HepG2 (cell line): Measurements from ENCODE around the gene CLCN1. TPM values are rescaled to one million over a fixed set of nuclear protein-coding genes. Genes with fewer than 3 reads are reported as not detected.
A peak's percentile ranks its signal among the peaks of the same experiment; 100 is the strongest.

Experiments used
- CENPX ChIP-seq: sonication (generic); formaldehyde crosslinking; IDR thresholded peaks from 2 replicates; pipeline ENCODE4 v1.9.0; 2021; ENCODE audit warnings: mild to moderate bottlenecking, missing genetic modification reagents, moderate library complexity
- FOXJ3 ChIP-seq: sonication (generic); formaldehyde crosslinking; IDR thresholded peaks from 2 replicates; pipeline ENCODE4 v1.4.0; 2020; ENCODE audit warnings: missing genetic modification reagents, mild to moderate bottlenecking, borderline replicate concordance
- GATAD1 ChIP-seq: IDR thresholded peaks from 2 replicates; pipeline ENCODE4 v1.6.1; 2016; ENCODE audit warnings: missing genetic modification reagents, missing compliant biosample characterization
- HCFC1 ChIP-seq: fragments of 150-350 bp; IDR thresholded peaks from 2 replicates; pipeline ENCODE4 v1.6.1; 2014; ENCODE audit warnings: low read depth, low read length
- NAIF1 ChIP-seq: sonication (generic); formaldehyde crosslinking; IDR thresholded peaks from 2 replicates; pipeline ENCODE4 v1.5.0; 2020; ENCODE audit warnings: mild to moderate bottlenecking, missing genetic modification reagents, borderline replicate concordance
- PAF1 ChIP-seq: IDR thresholded peaks from 2 replicates; pipeline ENCODE4 v1.6.1; 2016; ENCODE audit warnings: missing genetic modification reagents, missing compliant biosample characterization
- SNAI1 ChIP-seq: sonication (generic); formaldehyde crosslinking; IDR thresholded peaks from 2 replicates; pipeline ENCODE4 v1.5.0; 2020; ENCODE audit warnings: mild to moderate bottlenecking, missing genetic modification reagents, borderline replicate concordance
- SPEN ChIP-seq: sonication (generic); formaldehyde crosslinking; IDR thresholded peaks from 2 replicates; pipeline ENCODE4 v1.5.1; 2020; ENCODE audit warnings: low read depth, mild to moderate bottlenecking, missing genetic modification reagents
- TCF12 ChIP-seq, 2 experiments: fragments of 450-650 bp in 1 of 2; sonication (generic) in 1 of 2; formaldehyde crosslinking in 1 of 2; IDR thresholded peaks; 2 replicates each; pipeline versions ENCODE4 v1.6.1 to v1.8.0; 2017 to 2022; ENCODE audit warnings: antibody characterized with exemption in 1 of 2, mild to moderate bottlenecking in 1 of 2, missing genetic modification reagents in 1 of 2, moderate library complexity in 1 of 2
- ZBTB21 ChIP-seq: sonication (generic); formaldehyde crosslinking; IDR thresholded peaks from 2 replicates; pipeline ENCODE4 v1.4.0; 2020; ENCODE audit warnings: missing genetic modification reagents
- ZFP36L2 ChIP-seq: sonication (generic); formaldehyde crosslinking; IDR thresholded peaks from 2 replicates; pipeline ENCODE4 v1.4.0; 2020; ENCODE audit warnings: missing genetic modification reagents
- ZNF569 ChIP-seq: sonication (generic); formaldehyde crosslinking; IDR thresholded peaks from 2 replicates; pipeline ENCODE4 v1.5.0; 2020; ENCODE audit warnings: mild to moderate bottlenecking, missing genetic modification reagents, moderate library complexity, borderline replicate concordance
- ZNF619 ChIP-seq: sonication (generic); formaldehyde crosslinking; IDR thresholded peaks from 2 replicates; pipeline ENCODE4 v1.4.0; 2020; ENCODE audit warnings: mild to moderate bottlenecking, missing genetic modification reagents
- ZNF83 ChIP-seq: sonication (generic); formaldehyde crosslinking; IDR thresholded peaks from 2 replicates; pipeline ENCODE4 v1.4.0; 2020; ENCODE audit warnings: missing genetic modification reagents, mild to moderate bottlenecking, borderline replicate concordance
- polyA plus RNA-seq, 8 experiments: library from polyadenylated mRNA; depleted of rRNA in 3 of 8; stranded (reverse) in 7 of 8; unstranded in 1 of 8; fragments of >200 nt; fragmentation: Illumina TruSeq in 4 of 8; extraction: Trizol in 4 of 8; gene quantifications; 2 replicates each; pipeline versions ENCODE4 v1.2.1 to v1.2.3, GENCODE V29; 2011 to 2016; ENCODE audit warnings: low read depth in 4 of 8, missing spikeins in 1 of 8, mixed read lengths in 1 of 8; ENCODE audit not compliant: insufficient read depth in 1 of 8
- total RNA-seq, 5 experiments: library from RNA; depleted of rRNA; stranded (reverse); fragments of >200 nt; fragmentation: Illumina TruSeq; extraction: Trizol; gene quantifications; 2 replicates each; pipeline ENCODE4 v1.2.3, GENCODE V29; 2016; ENCODE audit warnings: low read depth in 1 of 5
- TF ChIP-seq, protein P1 (sequence below): sonication (generic); formaldehyde crosslinking; IDR thresholded peaks from 2 replicates; pipeline ENCODE4 v1.4.0; 2020; ENCODE audit warnings: low read depth, missing genetic modification reagents
- TF ChIP-seq, protein P2 (sequence below): sonication (generic); formaldehyde crosslinking; IDR thresholded peaks from 2 replicates; pipeline ENCODE4 v1.4.0; 2020; ENCODE audit warnings: missing genetic modification reagents, borderline replicate concordance
- TF ChIP-seq, protein P3 (sequence below): sonication (generic); formaldehyde crosslinking; IDR thresholded peaks from 2 replicates; pipeline ENCODE4 v1.4.0; 2020; ENCODE audit warnings: mild to moderate bottlenecking, missing genetic modification reagents
- TF ChIP-seq, protein P4 (sequence below): sonication (generic); formaldehyde crosslinking; IDR thresholded peaks from 2 replicates; pipeline ENCODE4 v1.9.0; 2022; ENCODE audit warnings: low read depth, missing genetic modification reagents

The CLCN1 gene
- total and polyA plus RNA-seq, 2 of the 13 experiments (the other 11 are each of a cell fraction or from before 2014, with no cell fraction given): 0.01 TPM; not detected in 1

DNA sequence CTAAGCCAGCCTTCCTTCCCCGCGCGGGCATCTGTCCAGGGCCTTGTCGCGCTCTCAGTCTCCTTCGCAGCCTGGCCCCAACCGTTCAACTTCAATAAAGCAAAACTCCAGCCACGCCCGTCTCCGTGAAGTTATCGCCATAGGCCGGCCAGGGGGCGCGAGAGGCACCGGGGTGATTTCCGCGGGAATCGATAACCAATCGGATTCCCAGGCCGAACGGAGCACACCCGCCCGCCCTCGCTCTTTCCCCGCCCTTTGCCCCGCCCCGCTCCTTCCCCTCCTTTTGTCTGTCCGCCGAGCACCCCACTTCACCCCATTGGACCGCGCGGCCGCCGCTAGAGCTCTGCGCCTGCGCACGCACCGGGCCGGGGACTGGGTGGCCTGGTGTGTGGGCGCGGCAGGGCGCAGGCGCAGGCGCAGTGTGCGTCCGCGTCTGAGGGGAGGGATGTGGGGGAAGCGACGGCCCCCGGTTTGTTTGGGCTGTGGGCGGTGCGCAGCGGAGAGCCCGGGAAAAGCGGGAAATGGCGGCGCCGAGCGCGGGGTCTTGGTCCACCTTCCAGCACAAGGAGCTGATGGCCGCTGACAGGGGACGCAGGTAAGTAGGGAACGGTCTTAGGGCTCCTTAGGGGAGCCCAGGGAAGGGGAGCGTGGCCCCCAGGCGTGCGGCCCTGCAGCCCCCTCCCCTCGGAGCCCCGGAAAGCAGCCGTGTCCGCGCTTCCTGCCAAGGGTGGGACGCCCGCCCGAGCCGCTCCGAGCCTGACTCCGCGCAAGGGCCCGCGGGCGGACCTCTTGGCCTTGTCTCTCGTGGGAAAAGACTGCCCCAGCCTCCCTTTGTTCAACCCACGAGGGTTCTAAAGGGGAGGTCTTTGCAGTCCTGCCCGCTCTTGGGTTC is 27.7 kb upstream of the CLCN1 start, which contains the start of gene CASP2 (continued):
- TF ChIP-seq, protein P1, sequence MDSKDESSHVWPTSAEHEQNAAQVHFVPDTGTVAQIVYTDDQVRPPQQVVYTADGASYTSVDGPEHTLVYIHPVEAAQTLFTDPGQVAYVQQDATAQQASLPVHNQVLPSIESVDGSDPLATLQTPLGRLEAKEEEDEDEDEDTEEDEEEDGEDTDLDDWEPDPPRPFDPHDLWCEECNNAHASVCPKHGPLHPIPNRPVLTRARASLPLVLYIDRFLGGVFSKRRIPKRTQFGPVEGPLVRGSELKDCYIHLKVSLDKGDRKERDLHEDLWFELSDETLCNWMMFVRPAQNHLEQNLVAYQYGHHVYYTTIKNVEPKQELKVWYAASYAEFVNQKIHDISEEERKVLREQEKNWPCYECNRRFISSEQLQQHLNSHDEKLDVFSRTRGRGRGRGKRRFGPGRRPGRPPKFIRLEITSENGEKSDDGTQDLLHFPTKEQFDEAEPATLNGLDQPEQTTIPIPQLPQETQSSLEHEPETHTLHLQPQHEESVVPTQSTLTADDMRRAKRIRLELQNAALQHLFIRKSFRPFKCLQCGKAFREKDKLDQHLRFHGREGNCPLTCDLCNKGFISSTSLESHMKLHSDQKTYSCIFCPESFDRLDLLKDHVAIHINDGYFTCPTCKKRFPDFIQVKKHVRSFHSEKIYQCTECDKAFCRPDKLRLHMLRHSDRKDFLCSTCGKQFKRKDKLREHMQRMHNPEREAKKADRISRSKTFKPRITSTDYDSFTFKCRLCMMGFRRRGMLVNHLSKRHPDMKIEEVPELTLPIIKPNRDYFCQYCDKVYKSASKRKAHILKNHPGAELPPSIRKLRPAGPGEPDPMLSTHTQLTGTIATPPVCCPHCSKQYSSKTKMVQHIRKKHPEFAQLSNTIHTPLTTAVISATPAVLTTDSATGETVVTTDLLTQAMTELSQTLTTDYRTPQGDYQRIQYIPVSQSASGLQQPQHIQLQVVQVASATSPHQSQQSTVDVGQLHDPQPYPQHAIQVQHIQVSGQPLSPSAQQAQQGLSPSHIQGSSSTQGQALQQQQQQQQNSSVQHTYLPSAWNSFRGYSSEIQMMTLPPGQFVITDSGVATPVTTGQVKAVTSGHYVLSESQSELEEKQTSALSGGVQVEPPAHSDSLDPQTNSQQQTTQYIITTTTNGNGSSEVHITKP (CRISPR knock-in tag): no peak
- TF ChIP-seq ZBTB21 (CRISPR knock-in tag) (no peak; the same call in 1 of the 2 replicates), ZFP36L2 (no peak), PAF1 (CRISPR knock-in tag) (no peak), SPEN (peak; percentile 77), CENPX (no peak), ZNF83 (CRISPR knock-in tag) (no peak), FOXJ3 (CRISPR knock-in tag) (no peak), GATAD1 (CRISPR knock-in tag) (peak; percentile 77), ZNF569 (no peak), HCFC1 (no peak; the same call in 1 of the 2 replicates), SNAI1 (CRISPR knock-in tag) (peak; percentile 88; the same call in 1 of the 2 replicates), TCF12 (IDR thresholded peaks at IDR 0.05) (no peak), TCF12 (CRISPR knock-in tag; IDR thresholded peaks at IDR 0.05) (0 out of 2 replicates have a peak, but pooled peaks have one; percentile 63), NAIF1 (no peak), ZNF619 (CRISPR knock-in tag) (peak; percentile 78; the same call in 1 of the 2 replicates)
- TF ChIP-seq, protein P2, sequence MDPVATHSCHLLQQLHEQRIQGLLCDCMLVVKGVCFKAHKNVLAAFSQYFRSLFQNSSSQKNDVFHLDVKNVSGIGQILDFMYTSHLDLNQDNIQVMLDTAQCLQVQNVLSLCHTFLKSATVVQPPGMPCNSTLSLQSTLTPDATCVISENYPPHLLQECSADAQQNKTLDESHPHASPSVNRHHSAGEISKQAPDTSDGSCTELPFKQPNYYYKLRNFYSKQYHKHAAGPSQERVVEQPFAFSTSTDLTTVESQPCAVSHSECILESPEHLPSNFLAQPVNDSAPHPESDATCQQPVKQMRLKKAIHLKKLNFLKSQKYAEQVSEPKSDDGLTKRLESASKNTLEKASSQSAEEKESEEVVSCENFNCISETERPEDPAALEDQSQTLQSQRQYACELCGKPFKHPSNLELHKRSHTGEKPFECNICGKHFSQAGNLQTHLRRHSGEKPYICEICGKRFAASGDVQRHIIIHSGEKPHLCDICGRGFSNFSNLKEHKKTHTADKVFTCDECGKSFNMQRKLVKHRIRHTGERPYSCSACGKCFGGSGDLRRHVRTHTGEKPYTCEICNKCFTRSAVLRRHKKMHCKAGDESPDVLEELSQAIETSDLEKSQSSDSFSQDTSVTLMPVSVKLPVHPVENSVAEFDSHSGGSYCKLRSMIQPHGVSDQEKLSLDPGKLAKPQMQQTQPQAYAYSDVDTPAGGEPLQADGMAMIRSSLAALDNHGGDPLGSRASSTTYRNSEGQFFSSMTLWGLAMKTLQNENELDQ (CRISPR knock-in tag): no peak
- TF ChIP-seq, protein P3, sequence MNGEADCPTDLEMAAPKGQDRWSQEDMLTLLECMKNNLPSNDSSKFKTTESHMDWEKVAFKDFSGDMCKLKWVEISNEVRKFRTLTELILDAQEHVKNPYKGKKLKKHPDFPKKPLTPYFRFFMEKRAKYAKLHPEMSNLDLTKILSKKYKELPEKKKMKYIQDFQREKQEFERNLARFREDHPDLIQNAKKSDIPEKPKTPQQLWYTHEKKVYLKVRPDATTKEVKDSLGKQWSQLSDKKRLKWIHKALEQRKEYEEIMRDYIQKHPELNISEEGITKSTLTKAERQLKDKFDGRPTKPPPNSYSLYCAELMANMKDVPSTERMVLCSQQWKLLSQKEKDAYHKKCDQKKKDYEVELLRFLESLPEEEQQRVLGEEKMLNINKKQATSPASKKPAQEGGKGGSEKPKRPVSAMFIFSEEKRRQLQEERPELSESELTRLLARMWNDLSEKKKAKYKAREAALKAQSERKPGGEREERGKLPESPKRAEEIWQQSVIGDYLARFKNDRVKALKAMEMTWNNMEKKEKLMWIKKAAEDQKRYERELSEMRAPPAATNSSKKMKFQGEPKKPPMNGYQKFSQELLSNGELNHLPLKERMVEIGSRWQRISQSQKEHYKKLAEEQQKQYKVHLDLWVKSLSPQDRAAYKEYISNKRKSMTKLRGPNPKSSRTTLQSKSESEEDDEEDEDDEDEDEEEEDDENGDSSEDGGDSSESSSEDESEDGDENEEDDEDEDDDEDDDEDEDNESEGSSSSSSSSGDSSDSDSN (CRISPR knock-in tag): peak; percentile 90
- TF ChIP-seq, protein P4, sequence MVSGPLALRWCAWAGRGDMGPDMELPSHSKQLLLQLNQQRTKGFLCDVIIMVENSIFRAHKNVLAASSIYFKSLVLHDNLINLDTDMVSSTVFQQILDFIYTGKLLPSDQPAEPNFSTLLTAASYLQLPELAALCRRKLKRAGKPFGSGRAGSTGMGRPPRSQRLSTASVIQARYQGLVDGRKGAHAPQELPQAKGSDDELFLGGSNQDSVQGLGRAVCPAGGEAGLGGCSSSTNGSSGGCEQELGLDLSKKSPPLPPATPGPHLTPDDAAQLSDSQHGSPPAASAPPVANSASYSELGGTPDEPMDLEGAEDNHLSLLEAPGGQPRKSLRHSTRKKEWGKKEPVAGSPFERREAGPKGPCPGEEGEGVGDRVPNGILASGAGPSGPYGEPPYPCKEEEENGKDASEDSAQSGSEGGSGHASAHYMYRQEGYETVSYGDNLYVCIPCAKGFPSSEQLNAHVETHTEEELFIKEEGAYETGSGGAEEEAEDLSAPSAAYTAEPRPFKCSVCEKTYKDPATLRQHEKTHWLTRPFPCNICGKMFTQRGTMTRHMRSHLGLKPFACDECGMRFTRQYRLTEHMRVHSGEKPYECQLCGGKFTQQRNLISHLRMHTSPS (CRISPR knock-in tag): no peak
